Activated CD4-positive, alpha-beta T cell treated with anti-CD3 and anti-CD28 coated beads, Interleukin-10, Interleukin-2, amounts not matched to agents 100 ng/mL and 50 ng/mL, durations not matched to agents 16 hours and 8 hours (primary cell): ENCODE results near the gene OR56A4.
"Not testable (repeated sequence)": the region's sequence is repeated elsewhere in the genome, so short reads cannot be mapped to it uniquely, and the experiment has no call there.

Experiments
- DNase-seq: peaks from one replicate; pipeline ENCODE4 v3.0.0-alpha.2; 2020

The OR56A4 gene

GRCh38 chr11:6006846-6007245 is at the start of gene OR56A4:
Gene OR56A4, minus strand, starts transcription at chr11:6006946. Its CDS starts 3,954 bp downstream, at chr11:6002992.
- DNase-seq: no peak

- no peak for DNase-seq
Measured at GRCh38 chr11:6055569-6055968, 48.8 kb upstream of the OR56A4 start.

GRCh38 chr11:6052374-6052773 is 45.6 kb upstream of the OR56A4 start:
- no peak for DNase-seq

GRCh38 chr11:6040874-6041273 is 34.1 kb upstream of the OR56A4 start:
- no peak for DNase-seq

- no peak for DNase-seq
Measured at GRCh38 chr11:6030708-6031405, 24.1 kb upstream of the OR56A4 start, which contains the start of gene OR56A1. Gene OR56A1, minus strand, starts transcription at chr11:6030758. Its CDS starts 3,066 bp downstream, at chr11:6027692.

GRCh38 chr11:6027501-6027900 is 20.8 kb upstream of the OR56A4 start:
- DNase-seq: no peak

- no peak for DNase-seq
Measured at GRCh38 chr11:6025056-6025455, 18.3 kb upstream of the OR56A4 start.

- peak; percentile 35 for DNase-seq
Measured at GRCh38 chr11:6022956-6023355, 16.2 kb upstream of the OR56A4 start.

GRCh38 chr11:6013042-6013441 is 6.3 kb upstream of the OR56A4 start:
- DNase-seq: no peak

- no peak for DNase-seq
Measured at GRCh38 chr11:6012035-6012668, 5.4 kb upstream of the OR56A4 start.

- DNase-seq: no peak
Measured at GRCh38 chr11:6006395-6006794, 351 bp downstream of the OR56A4 start.

GRCh38 chr11:6002202-6002699 is 4.5 kb downstream of the OR56A4 start:
- no peak for DNase-seq

- no peak for DNase-seq
Measured at GRCh38 chr11:5994791-5995190, 12.0 kb downstream of the OR56A4 start.

- peak; percentile 5 for DNase-seq
Measured at GRCh38 chr11:5992604-5993251, 14.0 kb downstream of the OR56A4 start.

GRCh38 chr11:5992150-5992549 is 14.6 kb downstream of the OR56A4 start:
- no peak for DNase-seq

- DNase-seq: no peak
Measured at GRCh38 chr11:5989203-5989602, 17.5 kb downstream of the OR56A4 start.

GRCh38 chr11:5986885-5987284 is 19.9 kb downstream of the OR56A4 start, which contains the start of gene OR52L1:
Gene OR52L1, minus strand, starts transcription at chr11:5986985. Its CDS starts 55 bp downstream, at chr11:5986930.
- DNase-seq: no peak

- DNase-seq: no peak
Measured at GRCh38 chr11:5983443-5983842, 23.3 kb downstream of the OR56A4 start.

- DNase-seq: no peak
Measured at GRCh38 chr11:5973530-5973929, 33.2 kb downstream of the OR56A4 start.

- no peak for DNase-seq
Measured at GRCh38 chr11:5968394-5968793, 38.4 kb downstream of the OR56A4 start, which contains the start of gene OR56A5. Gene OR56A5, minus strand, starts transcription at chr11:5968494. Its CDS starts 0 bp downstream, at chr11:5968494.

GRCh38 chr11:5967708-5968107 is 39.0 kb downstream of the OR56A4 start:
- DNase-seq: no peak

GRCh38 chr11:5966958-5967357 is 39.8 kb downstream of the OR56A4 start:
- DNase-seq: no peak

GRCh38 chr11:5960704-5961320 is 45.9 kb downstream of the OR56A4 start:
- not testable (repeated sequence) for DNase-seq
